NCI-H1105 treated with DMSO at 0.1 percent for 48 hours (cell line): Measurements from ENCODE around the gene CYP27C1.

Source experiments
- DNase-seq: peaks from one replicate; lab custom pipeline; 2025; lab: John Stamatoyannopoulos, UW

CYP27C1 gene

GRCh38 chr2:127150996-127151395 lies 69.1 kb downstream of the CYP27C1 start:
- DNase-seq = no peak

DNA sequence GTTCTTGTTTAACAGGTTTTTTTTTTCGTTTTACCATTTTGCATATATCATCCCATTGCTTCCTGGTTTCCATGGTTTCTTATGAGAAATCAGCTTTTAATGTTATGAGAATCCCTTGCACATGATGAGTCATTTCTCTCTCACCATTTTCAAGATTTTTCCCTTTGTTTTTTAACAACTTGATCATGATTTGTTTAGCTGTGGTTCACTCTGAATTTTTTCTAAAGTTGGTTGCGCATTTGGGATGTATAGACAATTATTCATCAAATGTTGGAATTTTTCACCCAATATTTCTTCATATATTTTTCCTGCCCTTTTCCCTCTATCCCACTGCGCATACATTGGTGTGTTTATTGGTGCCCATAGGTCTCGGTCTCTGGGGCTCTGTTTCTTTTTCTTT lies 70.7 kb downstream of the CYP27C1 start:
- no peak for DNase-seq

GRCh38 chr2:127146820-127147502 lies 73.1 kb downstream of the CYP27C1 start:
- no peak for DNase-seq

DNA sequence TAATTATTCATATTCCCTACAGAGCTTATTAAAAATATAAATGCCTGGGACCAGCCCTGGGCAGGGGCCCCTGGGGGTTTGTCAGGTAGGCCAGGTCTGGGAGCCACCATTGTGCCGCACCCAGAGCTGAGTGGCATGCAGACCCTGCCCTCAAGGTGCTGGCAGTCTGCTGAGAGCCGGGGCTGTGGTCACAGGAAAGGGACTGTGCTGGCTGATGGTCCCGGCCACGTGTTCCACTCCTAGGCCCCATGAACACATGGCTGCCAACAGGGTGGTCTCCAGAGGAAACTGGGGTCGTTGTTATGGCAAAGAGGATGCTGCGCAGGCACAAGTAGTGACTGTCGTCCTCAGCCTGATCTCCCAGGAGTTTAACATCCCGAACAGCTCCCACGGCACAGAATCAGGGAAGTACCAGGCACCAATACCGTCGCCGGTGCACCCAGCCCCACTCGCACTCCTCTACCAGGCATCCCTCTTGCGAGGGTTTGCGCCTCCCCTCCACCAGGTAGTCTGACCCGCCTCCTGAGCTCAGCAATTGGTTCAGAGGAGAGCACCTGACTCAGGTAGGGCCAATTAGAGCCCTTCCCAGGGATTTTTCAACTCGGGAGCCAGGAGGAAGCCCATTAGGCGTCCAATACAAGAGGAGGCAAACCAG lies 73.9 kb downstream of the CYP27C1 start:
- DNase-seq = no peak

GRCh38 chr2:127145280-127145895 lies 74.7 kb downstream of the CYP27C1 start:
- DNase-seq = no peak

DNA sequence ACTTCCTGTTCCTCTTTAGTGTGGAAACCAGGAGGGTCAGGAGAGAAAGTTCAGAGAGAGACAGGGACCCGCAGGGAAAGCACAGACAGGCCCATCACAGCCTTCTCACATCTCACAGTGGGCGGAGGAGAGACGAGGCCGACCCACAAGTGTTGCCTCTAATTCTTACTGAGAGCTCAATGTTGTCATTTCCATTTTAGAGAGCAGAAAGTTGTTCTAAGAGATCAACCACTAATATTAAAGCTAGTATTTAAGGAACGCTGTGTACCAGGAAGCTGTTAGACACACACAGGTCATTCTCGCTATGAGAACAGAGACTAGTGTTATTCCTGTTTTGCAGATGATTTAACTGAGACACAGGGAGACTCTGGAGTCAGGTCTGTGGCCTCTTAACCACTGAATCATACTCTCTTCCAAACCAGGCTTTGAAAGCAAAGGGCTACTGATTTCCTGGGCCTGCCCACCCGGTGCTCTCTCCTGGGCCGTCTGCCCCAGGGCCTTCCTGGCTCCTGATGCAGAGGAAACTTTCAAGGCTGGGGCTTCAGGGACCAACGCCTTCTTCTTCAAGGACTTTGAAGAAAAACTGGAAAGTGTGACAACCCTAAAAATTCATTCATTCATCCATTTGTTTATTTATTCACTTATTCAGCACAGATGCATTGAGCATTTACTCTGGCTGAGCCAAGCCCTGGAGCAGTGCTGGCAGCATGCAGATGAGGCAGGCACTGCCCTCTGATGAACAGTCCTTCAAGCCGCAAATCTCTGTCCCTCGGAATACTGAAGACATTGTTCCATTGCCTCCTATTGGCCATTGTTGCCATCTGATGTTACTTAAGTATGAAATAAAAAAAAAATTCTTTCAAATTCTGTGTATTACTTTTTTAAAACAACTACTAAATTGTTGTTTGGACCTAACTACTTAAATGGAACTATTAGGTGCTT lies 76.0 kb downstream of the CYP27C1 start:
- no peak for DNase-seq

DNA sequence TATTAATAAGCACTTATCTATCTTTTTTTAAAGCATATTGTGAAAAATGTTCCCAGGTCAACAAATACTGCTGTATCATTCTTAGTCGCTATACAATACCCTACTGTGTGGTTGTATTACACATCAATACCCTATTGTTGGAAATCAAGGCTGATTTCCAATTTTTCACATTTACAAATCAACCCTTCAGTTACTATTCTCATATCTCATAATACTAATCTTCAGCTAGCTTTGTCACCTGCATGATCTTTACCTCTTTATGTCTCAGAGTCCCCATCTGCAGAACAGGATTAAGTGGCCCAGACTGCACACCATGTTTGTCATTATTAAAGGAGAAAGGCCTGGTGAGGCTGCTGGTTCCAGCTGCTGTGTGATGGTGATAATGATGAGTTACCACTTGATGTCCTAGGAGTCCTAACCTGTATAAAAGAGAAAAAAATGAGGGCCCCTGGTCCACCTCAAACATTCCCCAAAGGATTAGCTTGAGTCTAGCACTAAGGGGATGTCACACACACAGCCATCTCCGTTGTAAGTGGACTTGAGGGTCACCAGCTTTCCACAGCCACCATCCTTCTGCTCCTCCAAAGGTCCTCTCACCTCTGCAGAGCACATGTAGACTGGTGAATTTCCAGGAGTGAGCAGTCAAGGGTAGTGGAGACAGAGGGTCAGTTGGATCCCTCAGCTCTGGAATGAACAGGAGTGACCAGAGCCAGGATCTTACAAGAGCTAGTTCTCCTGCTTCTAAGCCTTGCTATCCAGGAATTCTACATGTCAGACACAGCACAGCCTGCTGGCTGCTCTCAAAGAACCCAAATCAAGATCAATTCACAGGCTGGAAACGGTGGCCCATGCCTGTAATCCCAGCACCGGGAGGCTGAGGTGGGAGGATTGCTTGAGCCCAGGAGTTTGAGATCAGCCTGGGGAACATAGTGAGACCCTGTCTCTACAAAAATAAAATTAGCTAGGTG lies 77.2 kb downstream of the CYP27C1 start:
- DNase-seq = no peak

DNA sequence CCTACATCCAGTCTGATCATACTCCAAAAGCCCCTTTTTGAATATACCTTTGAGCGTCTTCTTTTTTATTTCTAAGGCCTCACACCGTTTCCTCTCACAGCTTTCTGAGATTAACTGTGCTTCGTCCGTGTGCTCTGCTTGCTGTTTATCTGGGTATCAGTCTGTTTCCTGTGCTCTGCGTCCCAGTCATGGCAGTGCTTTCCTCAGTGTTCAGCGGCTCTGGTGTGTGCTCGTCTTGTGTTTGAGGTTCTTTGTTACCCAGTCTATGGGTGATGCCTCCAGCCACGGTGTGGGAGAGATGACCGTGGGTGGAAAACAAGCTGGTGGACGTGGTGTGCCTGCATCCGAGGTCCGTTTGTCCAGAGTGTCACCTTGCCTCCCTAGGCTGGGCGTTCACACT lies 79.6 kb downstream of the CYP27C1 start:
- no peak for DNase-seq

DNA sequence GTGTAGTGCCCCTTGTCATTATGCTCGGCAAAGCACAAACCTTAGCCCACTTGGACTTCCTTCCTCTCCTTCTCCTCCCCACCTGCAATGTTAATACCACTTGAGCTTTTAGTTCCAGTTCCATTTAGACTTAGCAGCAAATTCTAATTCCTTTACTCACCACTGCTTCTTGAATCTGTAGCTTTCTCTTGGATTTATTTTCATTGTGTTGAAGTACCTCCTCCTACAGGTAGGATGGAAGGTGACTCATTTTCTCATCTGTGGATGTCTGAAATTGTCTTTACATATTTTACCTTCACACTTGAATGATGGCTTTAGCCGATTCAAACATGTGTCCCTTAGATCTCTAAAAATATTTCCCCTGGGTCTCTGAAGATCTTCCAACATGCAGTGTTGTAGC lies 80.3 kb downstream of the CYP27C1 start:
- no peak for DNase-seq

DNA sequence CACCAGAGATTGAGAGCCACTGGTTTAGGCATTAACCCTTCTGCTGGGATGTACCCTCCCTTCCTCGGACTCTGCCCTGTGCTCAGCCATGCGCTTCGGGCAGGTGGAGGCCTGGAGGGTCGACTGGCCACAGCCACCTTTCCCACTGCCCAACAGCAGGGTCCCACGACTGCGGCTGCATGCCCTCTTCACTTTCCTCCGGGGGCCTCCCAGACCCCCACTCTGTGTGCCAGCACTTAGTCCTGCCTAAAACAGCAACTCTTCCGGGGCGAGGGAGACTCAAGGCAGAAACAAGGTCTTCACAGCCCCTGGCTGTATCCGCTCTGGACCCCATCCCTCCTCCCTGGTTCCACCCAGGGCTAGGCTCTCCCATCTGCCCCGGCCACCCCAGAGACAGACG lies 81.8 kb downstream of the CYP27C1 start:
- DNase-seq = no peak

- DNase-seq = no peak
Observed at GRCh38 chr2:127137741-127138140, 82.4 kb downstream of the CYP27C1 start.

DNA sequence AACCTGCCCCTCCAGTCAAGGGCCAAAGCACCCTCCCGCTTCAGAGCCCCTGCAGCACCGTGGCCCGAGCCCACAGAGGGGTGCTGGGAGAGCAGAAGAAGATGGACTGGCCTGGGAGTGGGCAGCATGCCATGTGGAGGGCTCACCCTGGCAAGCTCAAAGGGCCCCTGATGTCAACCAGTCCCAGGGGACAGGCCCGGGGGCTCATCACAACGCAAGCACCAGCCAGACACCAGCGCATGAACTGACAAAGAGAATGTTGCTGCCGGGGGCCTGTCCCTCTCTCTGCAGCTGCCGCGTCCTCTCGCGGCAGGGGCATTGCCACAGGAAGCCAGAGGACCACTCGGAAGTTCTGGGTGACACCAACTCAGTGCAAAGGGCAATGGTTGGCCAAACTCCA lies 82.9 kb downstream of the CYP27C1 start:
- DNase-seq = no peak

DNA sequence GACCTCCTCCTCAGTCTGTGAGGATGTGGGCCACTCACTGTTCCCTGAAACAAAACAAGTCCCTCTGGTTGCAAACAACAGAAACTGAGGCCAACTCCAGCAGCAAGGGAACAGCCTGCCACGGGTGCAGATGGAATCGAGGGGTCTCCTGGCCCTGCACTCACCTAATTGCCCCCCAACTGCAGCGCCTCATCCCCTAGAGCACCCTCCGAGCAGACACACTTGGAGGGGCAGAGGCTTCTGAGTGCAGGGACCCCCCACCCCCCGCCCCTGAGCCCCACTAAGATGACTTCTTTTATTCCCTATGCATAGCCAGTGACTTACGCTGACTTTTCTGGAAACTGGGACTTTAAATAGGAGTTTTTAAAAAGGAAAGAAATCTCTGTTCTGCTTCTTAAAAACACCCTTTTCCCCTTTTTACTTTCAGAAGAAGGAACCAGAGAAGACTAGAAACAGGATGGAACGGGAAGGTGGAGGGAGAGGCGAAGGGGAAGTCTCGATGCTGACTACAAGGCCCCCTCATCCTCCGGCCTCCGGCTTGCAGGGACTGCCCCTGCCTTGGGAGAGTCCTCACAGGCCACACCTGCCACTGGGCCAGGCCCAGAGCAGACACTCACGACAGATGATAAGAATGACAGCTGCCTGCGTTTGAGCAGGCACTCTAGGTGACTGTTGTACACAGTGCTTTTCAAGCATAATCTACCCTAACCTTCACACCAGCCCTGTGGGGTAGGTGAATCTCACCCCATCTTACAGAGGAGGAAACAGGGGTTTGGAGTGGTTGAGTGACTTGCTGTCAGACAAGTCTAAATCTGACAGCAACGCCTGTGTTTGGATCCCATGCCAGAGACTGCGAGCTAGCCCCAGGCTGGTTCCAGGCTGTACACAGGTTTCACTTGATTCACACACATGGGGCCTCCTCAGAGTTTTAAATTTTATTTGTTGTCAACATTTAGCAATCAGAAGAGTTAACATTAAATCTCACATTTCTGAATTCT lies 85.0 kb downstream of the CYP27C1 start:
- no peak for DNase-seq

DNA sequence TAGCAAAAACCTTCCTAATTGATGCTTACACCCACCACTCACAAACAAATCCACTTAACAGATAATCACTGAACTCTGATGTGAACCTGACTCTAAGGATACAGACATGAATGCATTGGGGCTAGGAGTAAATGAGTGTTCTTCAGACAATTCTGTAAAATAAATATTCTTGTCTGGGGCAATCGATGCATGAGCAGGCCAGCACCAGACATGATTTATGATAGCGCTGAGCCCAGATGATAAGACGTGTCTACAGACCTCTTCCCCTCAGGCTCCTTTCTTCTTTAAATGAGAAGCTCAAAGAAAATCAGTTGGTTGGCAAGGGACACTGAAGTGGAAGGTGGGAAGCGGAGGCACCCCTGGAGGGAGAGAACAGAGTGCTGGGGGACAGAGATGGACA lies 85.9 kb downstream of the CYP27C1 start:
- DNase-seq = no peak
